ENCODE results near the gene DUSP9. TPM values are rescaled to one million over a fixed set of nuclear protein-coding genes. Genes with fewer than 3 reads are reported as not detected.

The DUSP9 gene
- polyA plus RNA-seq, 1 experiment: 0.06 TPM

DNA sequence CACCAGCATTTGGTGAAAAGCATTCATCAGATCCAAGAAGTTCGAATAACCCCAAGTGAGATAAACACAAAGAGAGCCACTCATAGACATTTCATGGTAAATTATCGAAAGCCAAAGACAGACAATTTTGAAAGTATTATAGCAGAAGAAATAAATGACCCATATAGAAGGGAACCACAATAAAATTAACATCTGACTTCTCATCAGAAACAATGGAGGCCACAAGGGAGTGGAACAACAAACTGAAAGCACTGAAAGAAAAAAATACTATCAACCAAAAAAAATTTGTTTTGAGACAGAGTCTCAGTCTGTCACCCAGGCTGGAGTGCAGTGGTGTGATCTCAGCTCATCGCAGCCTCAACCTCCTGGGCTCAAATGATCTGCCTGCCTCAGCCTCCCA is 12.3 kb downstream of the DUSP9 start:
- Histone ChIP-seq H3K27me3 (ENCODE audit: control insufficient read depth, insufficient read depth, low read length) (no peaks in the 10 kb centered on the region), H3K36me3 (ENCODE audit: control insufficient read depth, insufficient read depth, low read length) (no peaks in the 10 kb centered on the region), H3K4me3 (ENCODE audit: low read depth, low read length) (no peak overlapping the region)
- CTCF ChIA-PET: interaction anchor here (1.5 kb wide), 1 partner anchor 13 kb away, joined by 3 read pairs; the partner anchor contains the start of gene DUSP9
- TF ChIP-seq, protein P1, sequence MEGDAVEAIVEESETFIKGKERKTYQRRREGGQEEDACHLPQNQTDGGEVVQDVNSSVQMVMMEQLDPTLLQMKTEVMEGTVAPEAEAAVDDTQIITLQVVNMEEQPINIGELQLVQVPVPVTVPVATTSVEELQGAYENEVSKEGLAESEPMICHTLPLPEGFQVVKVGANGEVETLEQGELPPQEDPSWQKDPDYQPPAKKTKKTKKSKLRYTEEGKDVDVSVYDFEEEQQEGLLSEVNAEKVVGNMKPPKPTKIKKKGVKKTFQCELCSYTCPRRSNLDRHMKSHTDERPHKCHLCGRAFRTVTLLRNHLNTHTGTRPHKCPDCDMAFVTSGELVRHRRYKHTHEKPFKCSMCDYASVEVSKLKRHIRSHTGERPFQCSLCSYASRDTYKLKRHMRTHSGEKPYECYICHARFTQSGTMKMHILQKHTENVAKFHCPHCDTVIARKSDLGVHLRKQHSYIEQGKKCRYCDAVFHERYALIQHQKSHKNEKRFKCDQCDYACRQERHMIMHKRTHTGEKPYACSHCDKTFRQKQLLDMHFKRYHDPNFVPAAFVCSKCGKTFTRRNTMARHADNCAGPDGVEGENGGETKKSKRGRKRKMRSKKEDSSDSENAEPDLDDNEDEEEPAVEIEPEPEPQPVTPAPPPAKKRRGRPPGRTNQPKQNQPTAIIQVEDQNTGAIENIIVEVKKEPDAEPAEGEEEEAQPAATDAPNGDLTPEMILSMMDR (IDR thresholded peaks at IDR 0.05; ENCODE audit: insufficient read depth, low read depth, low read length): no peak
- DNase-seq (ENCODE audit: low read depth): no peak
- POLR2A ChIA-PET: no interaction called here

DNA sequence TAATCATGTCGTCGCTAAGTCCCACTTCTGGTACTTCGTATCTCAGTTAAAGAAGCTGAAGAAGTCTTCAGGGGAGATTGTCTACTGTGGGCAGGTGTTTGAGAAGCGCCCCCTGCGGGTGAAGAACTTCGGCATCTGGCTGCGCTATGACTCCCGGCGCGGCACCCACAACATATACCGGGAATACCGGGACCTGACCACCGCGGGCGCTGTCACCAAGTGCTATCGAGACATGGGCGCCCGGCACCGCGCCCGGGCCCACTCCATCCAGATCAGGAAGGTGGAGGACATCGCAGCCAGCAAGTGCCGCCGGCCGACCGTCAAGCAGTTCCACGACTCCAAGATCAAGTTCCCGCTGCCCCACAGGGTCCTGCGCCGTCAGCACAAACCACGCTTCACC is 15.3 kb downstream of the DUSP9 start:
- Histone ChIP-seq H3K4me3 (ENCODE audit: low read depth, low read length) (no peak overlapping the region), H3K36me3 (ENCODE audit: control insufficient read depth, insufficient read depth, low read length) (no peaks in the 10 kb centered on the region), H3K27me3 (ENCODE audit: control insufficient read depth, insufficient read depth, low read length) (no peaks in the 10 kb centered on the region; the same call in none of the 2 replicates)
- POLR2A ChIA-PET: no interaction called here
- no peak for DNase-seq (ENCODE audit: low read depth)
- CTCF ChIA-PET: interaction anchor here (0.7 to 4.9 kb wide), 9 partner anchors 13 to 721 kb away, joined by 3 to 21 read pairs (median 4); no protein-coding TSS in a partner anchor
- TF ChIP-seq, protein P1 (IDR thresholded peaks at IDR 0.05; ENCODE audit: insufficient read depth, low read depth, low read length): peak; percentile 51

DNA sequence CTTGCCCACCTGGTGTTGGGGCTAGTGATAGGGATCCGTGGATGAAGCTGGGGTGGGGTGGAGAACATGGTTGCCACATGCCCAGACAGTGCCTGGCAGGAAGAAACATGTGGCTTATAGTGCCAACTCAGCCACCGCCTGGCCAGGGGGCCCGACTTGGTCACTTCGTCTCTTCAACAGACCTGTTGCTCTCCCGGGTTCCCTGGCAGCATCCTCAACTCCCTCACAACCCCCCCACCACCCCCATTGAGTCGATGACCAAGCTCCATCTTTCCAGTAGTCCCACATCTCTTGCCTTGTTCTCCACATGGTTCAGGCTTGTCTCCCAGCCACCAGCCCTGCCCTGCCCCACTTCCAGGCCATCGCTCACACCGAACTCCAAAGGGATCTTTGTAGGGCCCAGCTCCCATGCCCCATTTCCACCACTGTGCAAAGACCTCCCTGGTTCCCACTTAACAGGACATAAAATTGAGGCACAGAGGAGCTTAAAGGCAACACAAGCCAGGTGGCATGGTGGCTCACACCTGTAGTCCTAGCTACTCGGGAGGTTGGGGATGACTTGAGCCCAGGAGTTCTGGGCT is 18.8 kb downstream of the DUSP9 start:
- TF ChIP-seq, protein P1 (IDR thresholded peaks at IDR 0.05; ENCODE audit: insufficient read depth, low read depth, low read length): no peak
- Histone ChIP-seq H3K27me3 (ENCODE audit: control insufficient read depth, insufficient read depth, low read length) (no peaks in the 10 kb centered on the region; the same call in none of the 2 replicates), H3K4me3 (ENCODE audit: low read depth, low read length) (no peak overlapping the region), H3K36me3 (ENCODE audit: control insufficient read depth, insufficient read depth, low read length) (no peaks in the 10 kb centered on the region)
- DNase-seq (ENCODE audit: low read depth): no peak
- CTCF ChIA-PET: interaction anchor here (0.6 to 4.9 kb wide), 6 partner anchors 19 to 724 kb away, joined by 3 to 19 read pairs (median 6); no protein-coding TSS in a partner anchor
- POLR2A ChIA-PET: no interaction called here

DNA sequence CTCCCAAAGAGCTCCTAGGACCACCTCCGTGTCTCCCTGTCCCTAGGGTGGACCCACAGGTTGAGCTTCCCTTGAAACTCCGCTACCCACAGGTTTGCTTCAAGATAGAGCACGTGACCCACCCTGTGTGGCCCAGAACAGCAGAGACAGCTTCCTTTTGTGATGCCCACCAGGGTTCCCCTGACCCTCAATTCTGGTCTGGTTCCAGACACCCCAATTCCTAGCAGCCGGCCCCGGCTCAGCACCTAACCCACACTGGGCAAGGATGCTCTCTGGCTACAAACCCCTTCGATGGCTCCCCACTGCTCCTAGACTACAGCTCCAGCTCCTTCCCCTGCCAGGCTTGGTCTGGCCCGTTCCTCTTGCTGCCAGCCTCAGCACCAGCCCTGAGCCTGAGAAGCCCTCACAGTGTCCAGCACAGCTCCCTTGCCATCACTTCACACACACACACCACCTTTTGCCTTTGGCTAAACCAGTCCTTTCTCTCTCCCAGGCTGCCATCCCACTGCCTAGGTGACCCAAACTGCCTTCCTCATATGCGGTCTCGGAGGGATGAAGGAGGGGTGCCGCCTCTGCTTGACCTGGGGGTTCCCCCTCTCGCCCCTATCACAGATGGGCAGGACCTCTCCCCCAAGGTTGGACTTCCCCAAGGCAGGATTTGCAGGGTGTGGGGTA is 20.4 kb downstream of the DUSP9 start:
- Histone ChIP-seq H3K27me3 (ENCODE audit: control insufficient read depth, insufficient read depth, low read length) (no peaks in the 10 kb centered on the region; the same call in none of the 2 replicates), H3K36me3 (ENCODE audit: control insufficient read depth, insufficient read depth, low read length) (no peaks in the 10 kb centered on the region), H3K4me3 (ENCODE audit: low read depth, low read length) (no peak overlapping the region; the same call in 1 of the 2 replicates)
- TF ChIP-seq, protein P1 (IDR thresholded peaks at IDR 0.05; ENCODE audit: insufficient read depth, low read depth, low read length): no peak
- CTCF ChIA-PET: interaction anchor here (0.6 to 5.2 kb wide), 25 partner anchors 10 to 725 kb away, joined by 3 to 55 read pairs (median 5); no protein-coding TSS in a partner anchor
- POLR2A ChIA-PET: no interaction called here
- no peak for DNase-seq (ENCODE audit: low read depth)

DNA sequence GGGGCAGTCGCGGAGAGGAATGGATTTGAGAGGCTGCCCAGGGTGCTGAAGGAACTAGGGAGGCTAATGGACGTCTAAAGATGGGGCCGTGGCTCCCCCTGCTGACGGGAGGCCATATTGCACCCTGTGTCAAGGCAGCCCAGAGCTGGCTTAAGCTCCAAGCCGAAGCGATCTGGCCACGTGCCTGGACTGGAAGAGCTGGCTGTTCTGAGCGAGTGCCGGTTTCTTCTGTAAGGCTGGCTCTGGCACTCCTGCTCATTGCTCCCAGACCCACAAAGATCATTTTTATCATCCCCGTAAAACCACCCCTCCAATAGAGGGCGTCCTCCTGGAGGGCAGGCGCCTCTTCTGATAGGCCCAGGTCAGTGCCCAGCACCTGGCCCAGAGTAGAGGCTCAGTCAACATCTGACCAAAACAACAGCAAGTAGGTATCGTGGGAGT is 21.0 kb downstream of the DUSP9 start:
- TF ChIP-seq, protein P1 (IDR thresholded peaks at IDR 0.05; ENCODE audit: insufficient read depth, low read depth, low read length): peak; percentile 71
- no peaks in the 10 kb centered on the region; the same call in none of the 2 replicates for H3K27me3 ChIP-seq (ENCODE audit: control insufficient read depth, insufficient read depth, low read length)
- peak; percentile 5 for DNase-seq (ENCODE audit: low read depth)
- no peak overlapping the region; the same call in 1 of the 2 replicates for H3K4me3 ChIP-seq (ENCODE audit: low read depth, low read length)
- H3K36me3 ChIP-seq (ENCODE audit: control insufficient read depth, insufficient read depth, low read length): no peaks in the 10 kb centered on the region
- ChIA-PET POLR2A (no interaction called here), CTCF (interaction anchor here (0.7 to 5.2 kb wide), 24 partner anchors 11 to 726 kb away, joined by 3 to 55 read pairs (median 6); no protein-coding TSS in a partner anchor)

All from BJ (cell line).